PC-3 (cell line): ENCODE results near the gene TRDMT1.

ENCODE experiments used
- CTCF ChIP-seq: fragments of 300-600 bp; sonication (generic); conservative IDR thresholded peaks from 2 replicates; pipeline ENCODE4 v1.5.1; 2017; ENCODE audit warnings: antibody characterized with exemption, low read depth, mild to moderate bottlenecking, low read length
- EZH2 ChIP-seq: fragments of 300-600 bp; sonication (generic); IDR thresholded peaks from one replicate; pipeline ENCODE4 v1.6.1; 2017; ENCODE audit warnings: antibody characterized with exemption, mild to moderate bottlenecking, low read length; ENCODE audit not compliant: unreplicated experiment

GRCh38 chr10:17203416-17203815 is 1.9 kb upstream of the TRDMT1 start:
- TF ChIP-seq CTCF = no peak
- TF ChIP-seq EZH2 = no peak
